Measurements from ENCODE around the gene NCK2. TPM values are rescaled to one million over a fixed set of nuclear protein-coding genes. Genes with fewer than 3 reads are reported as not detected.

Gene NCK2
- total and polyA plus RNA-seq, 9 of the 15 experiments (the other 6 are each of a cell fraction or from before 2014, with no cell fraction given) = 0.90 to 27.9 (median 15.9) TPM

DNA sequence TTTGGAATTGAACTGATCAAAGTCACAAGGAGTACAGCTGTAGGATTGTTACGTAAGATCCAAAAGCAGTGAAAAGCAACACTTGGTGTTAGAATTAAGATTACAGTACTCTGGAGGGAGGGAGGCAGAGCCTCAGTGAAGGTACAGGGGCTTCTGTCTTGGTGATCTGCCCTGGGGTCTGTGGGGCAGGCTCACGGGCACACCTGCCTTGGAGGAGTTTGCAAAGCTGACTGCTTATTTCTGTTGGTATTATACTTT, 114.9 kb downstream of the NCK2 start:
- TF ChIP-seq ZC3H4 (CRISPR knock-in tag; IDR thresholded peaks at IDR 0.05; ENCODE audit: borderline replicate concordance) (no peak), SAP30 (IDR thresholded peaks at IDR 0.05; ENCODE audit: borderline replicate concordance, insufficient read depth, low read depth, low read length, poor library complexity, severe bottlenecking) (no peak), ZNF232 (CRISPR knock-in tag; IDR thresholded peaks at IDR 0.05) (no peak), ZNF717 (CRISPR knock-in tag; IDR thresholded peaks at IDR 0.05) (no peak), HDAC8 (tag; IDR thresholded peaks at IDR 0.05) (no peak), ZNF668 (CRISPR knock-in tag; IDR thresholded peaks at IDR 0.05) (no peak), FOS (IDR thresholded peaks at IDR 0.05; ENCODE audit: extremely low read depth, insufficient read length) (no peak), CCNT2 (IDR thresholded peaks at IDR 0.05; ENCODE audit: borderline replicate concordance, extremely low read depth, insufficient read length, low read depth, low read length) (no peak), CBX3 (IDR thresholded peaks at IDR 0.05; ENCODE audit: borderline replicate concordance in 1 of 2, low read length in 2 of 2) (no peak), ETV5 (CRISPR knock-in tag; IDR thresholded peaks at IDR 0.05; ENCODE audit: low read depth) (no peak), ZBTB7A (IDR thresholded peaks at IDR 0.05; ENCODE audit: borderline replicate concordance, control insufficient read depth, low read depth, low read length) (no peak), SIN3A (IDR thresholded peaks at IDR 0.05; ENCODE audit: borderline replicate concordance in 2 of 2, control insufficient read depth in 1 of 2, low read depth in 2 of 2, low read length in 2 of 2) (no peak), ZNF644 (tag; IDR thresholded peaks at IDR 0.05; ENCODE audit: low read depth) (no peak), BRF2 (IDR thresholded peaks at IDR 0.05; ENCODE audit: borderline replicate concordance, insufficient read depth, insufficient read length) (no peak)
- TF ChIP-seq, protein P1, sequence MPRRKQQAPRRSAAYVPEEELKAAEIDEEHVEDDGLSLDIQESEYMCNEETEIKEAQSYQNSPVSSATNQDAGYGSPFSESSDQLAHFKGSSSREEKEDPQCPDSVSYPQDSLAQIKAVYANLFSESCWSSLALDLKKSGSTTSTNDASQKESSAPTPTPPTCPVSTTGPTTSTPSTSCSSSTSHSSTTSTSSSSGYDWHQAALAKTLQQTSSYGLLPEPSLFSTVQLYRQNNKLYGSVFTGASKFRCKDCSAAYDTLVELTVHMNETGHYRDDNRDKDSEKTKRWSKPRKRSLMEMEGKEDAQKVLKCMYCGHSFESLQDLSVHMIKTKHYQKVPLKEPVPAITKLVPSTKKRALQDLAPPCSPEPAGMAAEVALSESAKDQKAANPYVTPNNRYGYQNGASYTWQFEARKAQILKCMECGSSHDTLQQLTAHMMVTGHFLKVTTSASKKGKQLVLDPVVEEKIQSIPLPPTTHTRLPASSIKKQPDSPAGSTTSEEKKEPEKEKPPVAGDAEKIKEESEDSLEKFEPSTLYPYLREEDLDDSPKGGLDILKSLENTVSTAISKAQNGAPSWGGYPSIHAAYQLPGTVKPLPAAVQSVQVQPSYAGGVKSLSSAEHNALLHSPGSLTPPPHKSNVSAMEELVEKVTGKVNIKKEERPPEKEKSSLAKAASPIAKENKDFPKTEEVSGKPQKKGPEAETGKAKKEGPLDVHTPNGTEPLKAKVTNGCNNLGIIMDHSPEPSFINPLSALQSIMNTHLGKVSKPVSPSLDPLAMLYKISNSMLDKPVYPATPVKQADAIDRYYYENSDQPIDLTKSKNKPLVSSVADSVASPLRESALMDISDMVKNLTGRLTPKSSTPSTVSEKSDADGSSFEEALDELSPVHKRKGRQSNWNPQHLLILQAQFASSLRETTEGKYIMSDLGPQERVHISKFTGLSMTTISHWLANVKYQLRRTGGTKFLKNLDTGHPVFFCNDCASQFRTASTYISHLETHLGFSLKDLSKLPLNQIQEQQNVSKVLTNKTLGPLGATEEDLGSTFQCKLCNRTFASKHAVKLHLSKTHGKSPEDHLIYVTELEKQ (CRISPR knock-in tag; IDR thresholded peaks at IDR 0.05) = no peak
- TF ChIP-seq, protein P2, sequence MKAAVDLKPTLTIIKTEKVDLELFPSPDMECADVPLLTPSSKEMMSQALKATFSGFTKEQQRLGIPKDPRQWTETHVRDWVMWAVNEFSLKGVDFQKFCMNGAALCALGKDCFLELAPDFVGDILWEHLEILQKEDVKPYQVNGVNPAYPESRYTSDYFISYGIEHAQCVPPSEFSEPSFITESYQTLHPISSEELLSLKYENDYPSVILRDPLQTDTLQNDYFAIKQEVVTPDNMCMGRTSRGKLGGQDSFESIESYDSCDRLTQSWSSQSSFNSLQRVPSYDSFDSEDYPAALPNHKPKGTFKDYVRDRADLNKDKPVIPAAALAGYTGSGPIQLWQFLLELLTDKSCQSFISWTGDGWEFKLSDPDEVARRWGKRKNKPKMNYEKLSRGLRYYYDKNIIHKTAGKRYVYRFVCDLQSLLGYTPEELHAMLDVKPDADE (conservative IDR thresholded peaks at IDR 0.05; ENCODE audit: control insufficient read depth, low read depth, low read length) = no peak
- Histone ChIP-seq H3K4me2 (ENCODE audit: insufficient read depth, low read length) (no peak overlapping the region), H3K27me3 (ENCODE audit: control insufficient read depth in 2 of 2, insufficient read depth in 2 of 2, low read length in 2 of 2) (no peaks in the 10 kb centered on the region), H3K4me3 (no peak overlapping the region), H3K79me2 (ENCODE audit: control insufficient read depth, insufficient read depth, low read length) (no peaks in the 10 kb centered on the region; the same call in 2 of the 3 replicates), H3K9me1 (ENCODE audit: control insufficient read depth, insufficient read depth, low read length) (no peaks in the 10 kb centered on the region), H3K9me3 (replicated peaks; ENCODE audit: control insufficient read depth, insufficient read depth, low read depth, low read length) (no peaks in the 10 kb centered on the region), H4K20me1 (replicated peaks; ENCODE audit: control insufficient read depth, insufficient read depth, low read length) (no peaks in the 10 kb centered on the region), H3K9ac (ENCODE audit: insufficient read depth in 1 of 2, low read depth in 2 of 2, low read length in 2 of 2) (no peak overlapping the region), H3K27ac (ENCODE audit: extremely low read depth, low read depth, low read length) (no peak overlapping the region), H3K36me3 (ENCODE audit: control insufficient read depth, insufficient read depth, low read length) (peaks cover 26% of the 10 kb centered on the region; the same call in 1 of the 3 replicates), H3K4me1 (replicated peaks in 1 of 2; ENCODE audit: control insufficient read depth in 2 of 2, insufficient read depth in 2 of 2, low read length in 2 of 2) (no peaks in the 10 kb centered on the region), H2AFZ (ENCODE audit: low read depth, low read length) (no peak overlapping the region)
- 87% methylated on average over 2 of the region's 2 CpGs for WGBS (ENCODE audit: insufficient coverage, low coverage, missing lambda C conversion rate)
- no peak for FAIRE-seq
- POLR2A ChIA-PET = no interaction called here
- ATAC-seq = no peak
- no TSS peak for BruUV-seq (replicated peaks)
- in situ Hi-C loops (cut with MboI) (no loop called here), intact Hi-C loops (cut with micrococcal nuclease) (no loop called here)
- DNase-seq (ENCODE audit: extremely low read depth in 1 of 4, low spot score in 3 of 4) = no peak
- CTCF ChIA-PET (ENCODE audit: low intra/inter-chr PET ratio) = no interaction called here

All from K562 (cell line).